ENCODE data around the gene PTK6. TPM values are rescaled to one million over a fixed set of nuclear protein-coding genes. Genes with fewer than 3 reads are reported as not detected.

Gene PTK6
- total and polyA plus RNA-seq, 2 experiments from 2014 or later, result 0.27 to 1.1 TPM

GRCh38 chr20:63529861-63530787, 7.1 kb downstream of the PTK6 start:
- Histone ChIP-seq H3K27ac (no peak overlapping the region), H3K4me3 (no peak overlapping the region)
- peak; percentile 11 for DNase-seq (ENCODE audit: low spot score)

GRCh38 chr20:63529180-63529860, 7.9 kb downstream of the PTK6 start:
- no peaks in the 10 kb centered on the region for H3K4me1 ChIP-seq (ENCODE audit: insufficient read depth)
- no peaks in the 10 kb centered on the region for H3K9me3 ChIP-seq (ENCODE audit: low read depth)
- no peak overlapping the region for H3K4me3 ChIP-seq
- no peaks in the 10 kb centered on the region for H3K9me2 ChIP-seq (replicated peaks; ENCODE audit: insufficient read depth)
- H4K20me1 ChIP-seq (ENCODE audit: insufficient read depth, poor library complexity, severe bottlenecking), result no peaks in the 10 kb centered on the region
- no peak for DNase-seq (ENCODE audit: low spot score)
- no peak overlapping the region for H3K4me2 ChIP-seq
- WGBS (ENCODE audit: low lambda C conversion rate, missing lambda C conversion rate), result 91% methylated on average over 26 of the region's 27 CpGs
- TF ChIP-seq CTCF (IDR thresholded peaks at IDR 0.05; ENCODE audit: poor library complexity) (no peak), EZH2 (IDR thresholded peaks at IDR 0.05; ENCODE audit: borderline replicate concordance) (no peak), EZH2phosphoT487 (IDR thresholded peaks at IDR 0.05; ENCODE audit: low read depth, severe bottlenecking, unreplicated experiment) (no peak)
- no peaks in the 10 kb centered on the region for H3K79me2 ChIP-seq
- H3K36me3 ChIP-seq (replicated peaks; ENCODE audit: insufficient read depth, low read depth), result no peaks in the 10 kb centered on the region
- no peak overlapping the region for H3K27ac ChIP-seq
- H3K27me3 ChIP-seq, result no peaks in the 10 kb centered on the region
- H2AFZ ChIP-seq, result no peak overlapping the region

More at GRCh38 chr20:63529861-63530787, 7.1 kb downstream of the PTK6 start:
- Histone ChIP-seq H3K9me3 (ENCODE audit: low read depth) (no peaks in the 10 kb centered on the region), H3K4me1 (ENCODE audit: insufficient read depth) (no peaks in the 10 kb centered on the region), H3K4me2 (no peak overlapping the region), H2AFZ (no peak overlapping the region), H3K36me3 (replicated peaks; ENCODE audit: insufficient read depth, low read depth) (no peaks in the 10 kb centered on the region), H3K27me3 (no peaks in the 10 kb centered on the region), H4K20me1 (ENCODE audit: insufficient read depth, poor library complexity, severe bottlenecking) (no peaks in the 10 kb centered on the region), H3K79me2 (no peaks in the 10 kb centered on the region), H3K9me2 (replicated peaks; ENCODE audit: insufficient read depth) (no peaks in the 10 kb centered on the region)
- TF ChIP-seq EZH2phosphoT487 (IDR thresholded peaks at IDR 0.05; ENCODE audit: low read depth, severe bottlenecking, unreplicated experiment) (no peak), EZH2 (IDR thresholded peaks at IDR 0.05; ENCODE audit: borderline replicate concordance) (no peak), CTCF (IDR thresholded peaks at IDR 0.05; ENCODE audit: poor library complexity) (no peak)
- 90% methylated on average over 29 of the region's 39 CpGs for WGBS (ENCODE audit: low lambda C conversion rate, missing lambda C conversion rate)

- Histone ChIP-seq H3K9me3 (ENCODE audit: low read depth) (no peaks in the 10 kb centered on the region), H3K27ac (no peak overlapping the region), H3K36me3 (replicated peaks; ENCODE audit: insufficient read depth, low read depth) (no peaks in the 10 kb centered on the region), H3K4me1 (ENCODE audit: insufficient read depth) (peaks cover 5% of the 10 kb centered on the region), H2AFZ (no peak overlapping the region), H3K79me2 (peaks cover 4% of the 10 kb centered on the region), H4K20me1 (ENCODE audit: insufficient read depth, poor library complexity, severe bottlenecking) (peaks cover 12% of the 10 kb centered on the region), H3K27me3 (no peaks in the 10 kb centered on the region), H3K9me2 (replicated peaks; ENCODE audit: insufficient read depth) (no peaks in the 10 kb centered on the region), H3K4me2 (no peak overlapping the region), H3K4me3 (no peak overlapping the region)
- TF ChIP-seq EZH2 (IDR thresholded peaks at IDR 0.05; ENCODE audit: borderline replicate concordance) (no peak), CTCF (IDR thresholded peaks at IDR 0.05; ENCODE audit: poor library complexity) (no peak), EZH2phosphoT487 (IDR thresholded peaks at IDR 0.05; ENCODE audit: low read depth, severe bottlenecking, unreplicated experiment) (no peak)
- no peak for DNase-seq (ENCODE audit: low spot score)
- WGBS (ENCODE audit: low lambda C conversion rate, missing lambda C conversion rate), result 93% methylated on average over 9 of the region's 9 CpGs
These were observed 10.0 kb downstream of the PTK6 start for GRCh38 chr20:63527184-63527583.

Measured in hepatocyte (in vitro differentiated cells).